ENCODE measurements around the gene CLMP.

- no peak for TF ChIP-seq CTCF (IDR thresholded peaks at IDR 0.05; ENCODE audit: low read length)
- no peak for TF ChIP-seq EZH2 (IDR thresholded peaks at IDR 0.05; ENCODE audit: borderline replicate concordance, low read length)
These were observed 46.2 kb upstream of the CLMP start for GRCh38 chr11:123241294-123241693.
